ENCODE data around the gene KCP.

KCP gene

GRCh38 chr7:128886391-128887168, 23.9 kb downstream of the KCP start:
- no peak for DNase-seq

GRCh38 chr7:128885370-128886187, 24.9 kb downstream of the KCP start:
- DNase-seq, result no peak

- DNase-seq, result no peak
Measured at GRCh38 chr7:128884561-128885369, 25.7 kb downstream of the KCP start.

- peak; percentile 50 to 89 (median 79) for DNase-seq
Measured at GRCh38 chr7:128883622-128884448, 26.7 kb downstream of the KCP start.

GRCh38 chr7:128882134-128882533, 28.4 kb downstream of the KCP start:
- no peak for DNase-seq

- DNase-seq, result no peak
Measured at GRCh38 chr7:128881458-128882125, 28.9 kb downstream of the KCP start.

GRCh38 chr7:128880791-128881457, 29.6 kb downstream of the KCP start:
- DNase-seq, result no peak

GRCh38 chr7:128879939-128880746, 30.4 kb downstream of the KCP start:
- no peak for DNase-seq

- DNase-seq, result no peak
Measured at GRCh38 chr7:128879461-128879938, 31.0 kb downstream of the KCP start.

GRCh38 chr7:128878226-128879105, 32.0 kb downstream of the KCP start:
- no peak for DNase-seq

- DNase-seq, result no peak
Measured at GRCh38 chr7:128877756-128878120, 32.8 kb downstream of the KCP start.

GRCh38 chr7:128876978-128877755, 33.3 kb downstream of the KCP start:
- DNase-seq, result no peak

GRCh38 chr7:128876586-128876977, 33.9 kb downstream of the KCP start:
- no peak for DNase-seq

- DNase-seq, result no peak
Measured at GRCh38 chr7:128876127-128876526, 34.4 kb downstream of the KCP start.

GRCh38 chr7:128875523-128875948, 35.0 kb downstream of the KCP start:
- DNase-seq, result no peak

GRCh38 chr7:128874140-128875031, 36.1 kb downstream of the KCP start:
- no peak for DNase-seq

GRCh38 chr7:128873234-128873633, 37.3 kb downstream of the KCP start:
- DNase-seq, result no peak
